Mammary epithelial cell (primary cell): ENCODE data around the gene KCNJ5.

Experiments used
- EZH2 ChIP-seq: IDR thresholded peaks from 2 replicates; pipeline ENCODE4 v1.6.1; 2012; ENCODE audit warnings: low read length, inconsistent platforms, borderline replicate concordance
- TF ChIP-seq, protein P1 (sequence below), 2 donors: IDR thresholded peaks in 1 of 2; conservative IDR thresholded peaks in 1 of 2; 2 replicates each; pipeline ENCODE4 v1.5.1; 2011 to 2012; ENCODE audit warnings: inconsistent platforms in 2 of 2, low read length in 2 of 2, mild to moderate bottlenecking in 2 of 2, control low read depth in 1 of 2, low read depth in 1 of 2; ENCODE audit not compliant: insufficient read depth in 1 of 2; ENCODE audit errors: extremely low read depth in 1 of 2

DNA sequence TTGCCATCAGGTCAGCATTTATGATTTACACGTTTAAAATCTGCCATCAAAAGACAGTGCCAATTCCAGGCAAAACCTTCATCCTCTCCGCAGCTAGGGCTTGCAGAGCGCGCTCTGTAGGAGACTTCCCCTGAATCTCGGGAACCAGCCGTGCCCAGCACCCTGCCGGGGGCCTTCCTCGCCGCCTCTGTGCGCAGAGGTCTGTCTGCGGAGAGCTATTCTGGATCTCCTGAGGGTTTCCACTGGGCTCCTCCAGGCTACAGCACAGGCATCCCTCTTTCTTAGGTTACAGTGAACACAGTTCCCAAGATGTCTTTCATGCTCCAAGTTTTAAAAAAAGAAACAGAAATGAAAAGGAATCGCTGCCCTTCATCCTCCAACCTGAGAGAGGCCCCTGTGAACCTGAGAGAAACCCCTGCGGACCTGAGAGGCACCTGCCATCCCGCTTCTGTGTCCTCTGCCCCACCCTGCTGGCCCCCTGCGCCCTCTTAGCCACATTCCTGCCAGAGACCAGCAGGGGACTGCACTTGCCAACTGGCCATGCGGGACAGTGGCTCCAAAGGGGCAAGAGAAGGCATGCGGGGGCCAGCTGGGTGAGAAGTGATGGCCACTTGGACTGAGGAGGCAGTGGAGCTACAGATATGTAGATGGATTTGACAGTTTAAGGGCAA is 35.4 kb downstream of the KCNJ5 start:
- TF ChIP-seq, protein P1, sequence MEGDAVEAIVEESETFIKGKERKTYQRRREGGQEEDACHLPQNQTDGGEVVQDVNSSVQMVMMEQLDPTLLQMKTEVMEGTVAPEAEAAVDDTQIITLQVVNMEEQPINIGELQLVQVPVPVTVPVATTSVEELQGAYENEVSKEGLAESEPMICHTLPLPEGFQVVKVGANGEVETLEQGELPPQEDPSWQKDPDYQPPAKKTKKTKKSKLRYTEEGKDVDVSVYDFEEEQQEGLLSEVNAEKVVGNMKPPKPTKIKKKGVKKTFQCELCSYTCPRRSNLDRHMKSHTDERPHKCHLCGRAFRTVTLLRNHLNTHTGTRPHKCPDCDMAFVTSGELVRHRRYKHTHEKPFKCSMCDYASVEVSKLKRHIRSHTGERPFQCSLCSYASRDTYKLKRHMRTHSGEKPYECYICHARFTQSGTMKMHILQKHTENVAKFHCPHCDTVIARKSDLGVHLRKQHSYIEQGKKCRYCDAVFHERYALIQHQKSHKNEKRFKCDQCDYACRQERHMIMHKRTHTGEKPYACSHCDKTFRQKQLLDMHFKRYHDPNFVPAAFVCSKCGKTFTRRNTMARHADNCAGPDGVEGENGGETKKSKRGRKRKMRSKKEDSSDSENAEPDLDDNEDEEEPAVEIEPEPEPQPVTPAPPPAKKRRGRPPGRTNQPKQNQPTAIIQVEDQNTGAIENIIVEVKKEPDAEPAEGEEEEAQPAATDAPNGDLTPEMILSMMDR (conservative IDR thresholded peaks at IDR 0.05 in 1 of 2, IDR thresholded peaks at IDR 0.05 in 1 of 2; ENCODE audit: extremely low read depth in 1 of 2, insufficient read depth in 1 of 2, low read depth in 1 of 2, low read length in 2 of 2), result no peak
- no peak for TF ChIP-seq EZH2
